ENCODE data around the gene CCNB1. TPM values are rescaled to one million over a fixed set of nuclear protein-coding genes. Genes with fewer than 3 reads are reported as not detected.

CCNB1 gene
- total RNA-seq, 1 experiment from 2014 or later: 281 TPM

GRCh38 chr5:69167493-69167855, 524 bp downstream of the CCNB1 start:
- Histone ChIP-seq H3K9me2 (ENCODE audit: insufficient read depth) (no peaks in the 10 kb centered on the region), H3K4me3 (replicated peaks in 1 of 2; ENCODE audit: low read depth in 1 of 2, low read length in 2 of 2) (peak overlapping the region; percentile 87 to 98), H2AFZ (ENCODE audit: low read depth, low read length, poor library complexity, severe bottlenecking) (no peak overlapping the region), H3K9me3 (ENCODE audit: control insufficient read depth in 1 of 2, insufficient read depth in 1 of 2, low read depth in 1 of 2, low read length in 2 of 2) (no peaks in the 10 kb centered on the region), H3K4me2 (ENCODE audit: low read length) (peak overlapping the region; percentile 89), H3K4me1 (ENCODE audit: control insufficient read depth in 1 of 2, insufficient read depth in 2 of 2, low read length in 2 of 2) (peaks cover 14 to 20% of the 10 kb centered on the region in 2 experiments), H3K27ac (ENCODE audit: low read depth, low read length) (peak overlapping the region; percentile 80), H3K27me3 (ENCODE audit: insufficient read depth, low read length) (no peaks in the 10 kb centered on the region), H4K20me1 (ENCODE audit: insufficient read depth) (no peaks in the 10 kb centered on the region; the same call in 1 of the 2 replicates), H3K79me2 (ENCODE audit: insufficient read depth, low read length) (peaks cover 52% of the 10 kb centered on the region), H3K36me3 (ENCODE audit: control insufficient read depth in 1 of 2, insufficient read depth in 2 of 2, low read length in 2 of 2) (peaks cover 23 to 46% of the 10 kb centered on the region in 2 experiments), H3K9ac (ENCODE audit: low read length) (peak overlapping the region; percentile 98)
- ChIA-PET RAD21 (ENCODE audit: low non-redundant PET in 1 of 2, low total read pairs in 2 of 2, uncharacterized antibody in 2 of 2, unreplicated experiment in 2 of 2) (no interaction called here), CTCF (no interaction called here), POLR2A (interaction anchor here (1.4 kb wide), 1 partner anchor 22 kb away, joined by 4 read pairs; the partner anchor contains the start of gene CENPH)
- ATAC-seq: no peak
- TSS peak; percentile 65 for BruUV-seq (replicated peaks)
- intact Hi-C loops (cut with micrococcal nuclease): no loop called here
- DNase-seq (ENCODE audit: low read depth, low spot score): no peak
- TF ChIP-seq, protein P1, sequence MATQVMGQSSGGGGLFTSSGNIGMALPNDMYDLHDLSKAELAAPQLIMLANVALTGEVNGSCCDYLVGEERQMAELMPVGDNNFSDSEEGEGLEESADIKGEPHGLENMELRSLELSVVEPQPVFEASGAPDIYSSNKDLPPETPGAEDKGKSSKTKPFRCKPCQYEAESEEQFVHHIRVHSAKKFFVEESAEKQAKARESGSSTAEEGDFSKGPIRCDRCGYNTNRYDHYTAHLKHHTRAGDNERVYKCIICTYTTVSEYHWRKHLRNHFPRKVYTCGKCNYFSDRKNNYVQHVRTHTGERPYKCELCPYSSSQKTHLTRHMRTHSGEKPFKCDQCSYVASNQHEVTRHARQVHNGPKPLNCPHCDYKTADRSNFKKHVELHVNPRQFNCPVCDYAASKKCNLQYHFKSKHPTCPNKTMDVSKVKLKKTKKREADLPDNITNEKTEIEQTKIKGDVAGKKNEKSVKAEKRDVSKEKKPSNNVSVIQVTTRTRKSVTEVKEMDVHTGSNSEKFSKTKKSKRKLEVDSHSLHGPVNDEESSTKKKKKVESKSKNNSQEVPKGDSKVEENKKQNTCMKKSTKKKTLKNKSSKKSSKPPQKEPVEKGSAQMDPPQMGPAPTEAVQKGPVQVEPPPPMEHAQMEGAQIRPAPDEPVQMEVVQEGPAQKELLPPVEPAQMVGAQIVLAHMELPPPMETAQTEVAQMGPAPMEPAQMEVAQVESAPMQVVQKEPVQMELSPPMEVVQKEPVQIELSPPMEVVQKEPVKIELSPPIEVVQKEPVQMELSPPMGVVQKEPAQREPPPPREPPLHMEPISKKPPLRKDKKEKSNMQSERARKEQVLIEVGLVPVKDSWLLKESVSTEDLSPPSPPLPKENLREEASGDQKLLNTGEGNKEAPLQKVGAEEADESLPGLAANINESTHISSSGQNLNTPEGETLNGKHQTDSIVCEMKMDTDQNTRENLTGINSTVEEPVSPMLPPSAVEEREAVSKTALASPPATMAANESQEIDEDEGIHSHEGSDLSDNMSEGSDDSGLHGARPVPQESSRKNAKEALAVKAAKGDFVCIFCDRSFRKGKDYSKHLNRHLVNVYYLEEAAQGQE (IDR thresholded peaks at IDR 0.05; ENCODE audit: low read depth): no peak
- 0 out of 2 replicates have a peak, but pooled peaks have one; percentile 26 for TF ChIP-seq ZFX (IDR thresholded peaks at IDR 0.05)
- TF ChIP-seq FOSL1 (IDR thresholded peaks at IDR 0.05; ENCODE audit: low read depth): no peak

DNA sequence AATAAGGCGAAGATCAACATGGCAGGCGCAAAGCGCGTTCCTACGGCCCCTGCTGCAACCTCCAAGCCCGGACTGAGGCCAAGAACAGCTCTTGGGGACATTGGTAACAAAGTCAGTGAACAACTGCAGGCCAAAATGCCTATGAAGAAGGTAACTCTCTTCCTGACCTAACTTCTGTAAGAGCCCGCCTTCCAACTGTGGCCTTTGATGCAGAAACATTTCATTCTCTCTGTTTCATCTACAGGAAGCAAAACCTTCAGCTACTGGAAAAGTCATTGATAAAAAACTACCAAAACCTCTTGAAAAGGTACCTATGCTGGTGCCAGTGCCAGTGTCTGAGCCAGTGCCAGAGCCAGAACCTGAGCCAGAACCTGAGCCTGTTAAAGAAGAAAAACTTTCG, 979 bp downstream of the CCNB1 start:
- Histone ChIP-seq H2AFZ (ENCODE audit: low read depth, low read length, poor library complexity, severe bottlenecking) (no peak overlapping the region), H3K27me3 (ENCODE audit: insufficient read depth, low read length) (no peaks in the 10 kb centered on the region), H3K27ac (ENCODE audit: low read depth, low read length) (peak overlapping the region; percentile 80), H3K9me3 (ENCODE audit: control insufficient read depth in 1 of 2, insufficient read depth in 1 of 2, low read depth in 1 of 2, low read length in 2 of 2) (no peaks in the 10 kb centered on the region), H3K79me2 (ENCODE audit: insufficient read depth, low read length) (peaks cover 55% of the 10 kb centered on the region), H3K4me2 (ENCODE audit: low read length) (peak overlapping the region; percentile 89), H4K20me1 (ENCODE audit: insufficient read depth) (no peaks in the 10 kb centered on the region; the same call in 1 of the 2 replicates), H3K9me2 (ENCODE audit: insufficient read depth) (no peaks in the 10 kb centered on the region), H3K4me3 (replicated peaks in 1 of 2; ENCODE audit: low read depth in 1 of 2, low read length in 2 of 2) (peak overlapping the region; percentile 87 to 98), H3K36me3 (ENCODE audit: control insufficient read depth in 1 of 2, insufficient read depth in 2 of 2, low read length in 2 of 2) (peaks cover 24 to 48% of the 10 kb centered on the region in 2 experiments), H3K9ac (ENCODE audit: low read length) (peak overlapping the region; percentile 98), H3K4me1 (ENCODE audit: control insufficient read depth in 1 of 2, insufficient read depth in 2 of 2, low read length in 2 of 2) (peaks cover 14 to 20% of the 10 kb centered on the region in 2 experiments)
- ChIA-PET RAD21 (ENCODE audit: low non-redundant PET in 1 of 2, low total read pairs in 2 of 2, uncharacterized antibody in 2 of 2, unreplicated experiment in 2 of 2) (no interaction called here), CTCF (no interaction called here), POLR2A (no interaction called here)
- TF ChIP-seq FOSL1 (IDR thresholded peaks at IDR 0.05; ENCODE audit: low read depth): no peak
- no peak for TF ChIP-seq SP1 (IDR thresholded peaks at IDR 0.05; ENCODE audit: low read depth)
- no peak for TF ChIP-seq CEBPB (IDR thresholded peaks at IDR 0.05; ENCODE audit: low read depth)
- no peak for TF ChIP-seq ZBTB33 (IDR thresholded peaks at IDR 0.05; ENCODE audit: extremely low read depth, insufficient replicate concordance, low read length)
- intact Hi-C loops (cut with micrococcal nuclease): no loop called here
- no TSS peak for BruUV-seq (replicated peaks)
- no peak for DNase-seq (ENCODE audit: low read depth, low spot score)
- ATAC-seq: no peak

Measured in HCT116 (cell line).